Stomach (tissue), 9 donors: ENCODE measurements around the gene TAOK1. TPM values are rescaled to one million over a fixed set of nuclear protein-coding genes. Genes with fewer than 3 reads are reported as not detected.
"Not testable (repeated sequence)": the region's sequence is repeated elsewhere in the genome, so short reads cannot be mapped to it uniquely, and the experiment has no call there.

ENCODE experiments used
- DNase-seq, 2 donors: peaks; one replicate each; pipeline versions ENCODE4 v3.0.0 to v3.0.0-alpha.2; 2013 to 2019
- H3K27ac ChIP-seq, 5 donors: fragments of 200-600 bp in 4 of 5; sonication (generic) in 4 of 5; one replicate each; pipeline ENCODE4 v1.5.1; 2013 to 2019; ENCODE audit warnings: mild to moderate bottlenecking in 1 of 5, moderate library complexity in 1 of 5
- H3K27me3 ChIP-seq, 3 donors: fragments of 200-600 bp; sonication (generic); one replicate each; pipeline ENCODE4 v1.5.1; 2017 to 2019; ENCODE audit warnings: mixed run types in 1 of 3
- H3K36me3 ChIP-seq, 4 donors: fragments of 200-600 bp; sonication (generic); 1 replicate in 3 of 4; 2 replicates in 1 of 4; pipeline ENCODE4 v1.5.1; 2016 to 2019
- H3K4me1 ChIP-seq, 4 donors: fragments of 200-600 bp; sonication (generic); one replicate each; pipeline ENCODE4 v1.5.1; 2016 to 2019
- H3K4me3 ChIP-seq, 4 donors: fragments of 200-600 bp; sonication (generic) in 3 of 4; one replicate each; pipeline ENCODE4 v1.5.1; 2016 to 2019; ENCODE audit warnings: mild to moderate bottlenecking in 1 of 4
- H3K9me3 ChIP-seq, 4 donors: fragments of 200-600 bp; sonication (generic); one replicate each; pipeline ENCODE4 v1.5.1; 2016 to 2019
- CTCF ChIP-seq, 7 experiments: fragments of 450-650 bp in 4 of 7; fragments of 200-600 bp in 3 of 7; sonication (generic) in 3 of 7; IDR thresholded peaks; one replicate each; pipeline ENCODE4 v1.5.1; 2016 to 2019; ENCODE audit warnings: antibody characterized with exemption in 7 of 7, control low read depth in 2 of 7, mild to moderate bottlenecking in 1 of 7
- EP300 ChIP-seq: sonication (generic); formaldehyde crosslinking; IDR thresholded peaks from one replicate; pipeline ENCODE4 v1.6.1; 2017; ENCODE audit warnings: antibody characterized with exemption
- POLR2A ChIP-seq, 4 donors: fragments of 450-650 bp; IDR thresholded peaks; one replicate each; pipeline ENCODE4 v1.6.1; 2016; ENCODE audit warnings: antibody characterized with exemption in 4 of 4, control low read depth in 2 of 4, mild to moderate bottlenecking in 1 of 4, moderate library complexity in 1 of 4
- POLR2AphosphoS5 ChIP-seq, 3 donors: sonication (generic); formaldehyde crosslinking; IDR thresholded peaks; one replicate each; pipeline ENCODE4 v1.6.1; 2016; ENCODE audit warnings: antibody characterized with exemption in 3 of 3
- WGBS, 5 donors: extraction: QIAGEN DNeasy Blood & Tissue Kit in 3 of 5; methylation state at CpG; one replicate each; pipeline versions ENCODE4 v1.1.5 to v1.1.7; 2013 to 2018; 5-methylcytosine and 5-hydroxymethylcytosine counted together
- intact Hi-C: fragments of 100-400 bp; cut with DNase I; formaldehyde crosslinking; loops from one replicate; pipeline ENCODE4 v1.15.1; 2023; ENCODE audit warnings: low total_unique reads
- polyA plus RNA-seq, 3 donors: library from polyadenylated mRNA; stranded (reverse); fragments of 200-250 nt; gene quantifications; one replicate each; pipeline ENCODE4 v1.2.3, GENCODE V29; 2013
- total RNA-seq, 5 donors: library from RNA; depleted of rRNA; stranded (reverse); fragments of >200 nt; gene quantifications; one replicate each; pipeline versions ENCODE4 v1.1.0 to v1.2.3, GENCODE V29; 2014 to 2016
- donor health status: healthy with polysubstance abuse.
- donor health status: Bipolar disorder and iron deficiency.
- donor health status: healthy.

TAOK1 gene
- total and polyA plus RNA-seq, 8 donors, result 4.4 to 230 (median 44.7) TPM

- 88 to 95% (median 93%) methylated on average over 3 of the region's 3 CpGs for WGBS, 5 donors
- H3K9me3 ChIP-seq, result no peaks in the 10 kb centered on the region
- DNase-seq, result no peak
- TF ChIP-seq EP300, result no peak
- no peak for TF ChIP-seq CTCF (IDR thresholded peaks at IDR 0.05)
- no peak for TF ChIP-seq POLR2A (IDR thresholded peaks at IDR 0.05)
- no peak for TF ChIP-seq POLR2AphosphoS5 (IDR thresholded peaks at IDR 0.05)
- H3K4me1 ChIP-seq, result no peaks in the 10 kb centered on the region
- no peak overlapping the region for H3K27ac ChIP-seq
- peaks cover 8 to 80% (median 76%) of the 10 kb centered on the region in 4 donors for H3K36me3 ChIP-seq
- H3K4me3 ChIP-seq, result no peak overlapping the region
- no peaks in the 10 kb centered on the region for H3K27me3 ChIP-seq
- intact Hi-C loops, result no loop called here
Measured at GRCh38 chr17:29469276-29469675, 79.1 kb downstream of the TAOK1 start.

GRCh38 chr17:29473437-29473836, 83.3 kb downstream of the TAOK1 start:
- intact Hi-C loops, H3K4me1 ChIP-seq, H3K27ac ChIP-seq, H3K9me3 ChIP-seq, DNase-seq, H3K4me3 ChIP-seq, H3K27me3 ChIP-seq: not testable (repeated sequence)
- 96 to 99% (median 98%) methylated on average over 4 of the region's 4 CpGs for WGBS, 5 donors
- H3K36me3 ChIP-seq, result peaks cover 3 to 82% (median 75%) of the 10 kb centered on the region in 4 donors

GRCh38 chr17:29474297-29474696, 84.1 kb downstream of the TAOK1 start:
- Histone ChIP-seq H3K36me3 (peaks cover 3 to 80% (median 70%) of the 10 kb centered on the region in 4 donors), H3K27me3 (no peaks in the 10 kb centered on the region), H3K4me1 (peaks cover 0 to 4% (median 0%) of the 10 kb centered on the region in 4 donors), H3K9me3 (no peaks in the 10 kb centered on the region), H3K4me3 (no peak overlapping the region), H3K27ac (no peak overlapping the region)
- intact Hi-C loops, result no loop called here
- TF ChIP-seq EP300 (no peak), POLR2A (IDR thresholded peaks at IDR 0.05) (no peak), CTCF (IDR thresholded peaks at IDR 0.05) (no peak), POLR2AphosphoS5 (IDR thresholded peaks at IDR 0.05) (no peak)
- DNase-seq, result no peak
- 67 to 94% (median 81%) methylated on average over 1 of the region's 1 CpG for WGBS, 5 donors

- peaks cover 0 to 4% (median 1%) of the 10 kb centered on the region in 4 donors for H3K4me1 ChIP-seq
- no peak overlapping the region for H3K27ac ChIP-seq
- no peak for TF ChIP-seq CTCF (IDR thresholded peaks at IDR 0.05)
- no peak for TF ChIP-seq POLR2AphosphoS5 (IDR thresholded peaks at IDR 0.05)
- no peak for TF ChIP-seq EP300
- no peak for TF ChIP-seq POLR2A (IDR thresholded peaks at IDR 0.05)
- no peak overlapping the region for H3K4me3 ChIP-seq
- H3K36me3 ChIP-seq, result peaks cover 3 to 77% (median 69%) of the 10 kb centered on the region in 4 donors
- 92 to 100% (median 98%) methylated on average over 2 of the region's 2 CpGs for WGBS, 5 donors
- H3K27me3 ChIP-seq, result no peaks in the 10 kb centered on the region
- intact Hi-C loops, result no loop called here
- DNase-seq, result no peak
- no peaks in the 10 kb centered on the region for H3K9me3 ChIP-seq
Measured at GRCh38 chr17:29475891-29476290, 85.7 kb downstream of the TAOK1 start.

GRCh38 chr17:29480249-29480928, 90.2 kb downstream of the TAOK1 start:
- peaks cover 8 to 78% (median 69%) of the 10 kb centered on the region in 4 donors for H3K36me3 ChIP-seq
- H3K27ac ChIP-seq, H3K4me1 ChIP-seq, H3K27me3 ChIP-seq, H3K4me3 ChIP-seq, H3K9me3 ChIP-seq, intact Hi-C loops: not testable (repeated sequence)
- WGBS, 5 donors, result 49 to 73% (median 64%) methylated on average over 7 of the region's 7 CpGs
- DNase-seq, result peak in 1 of 2 donors; percentile 49
